Measurements from ENCODE around the gene CENPX.
A peak's percentile ranks its signal among the peaks of the same experiment; 100 is the strongest.

The CENPX gene

GRCh38 chr17:82055023-82055964, 32.6 kb upstream of the CENPX start:
- DNase-seq, result no peak

GRCh38 chr17:82054351-82055022, 31.8 kb upstream of the CENPX start:
- no peak for DNase-seq

- no peak for DNase-seq
These were observed 31.0 kb upstream of the CENPX start for GRCh38 chr17:82053556-82054263.

GRCh38 chr17:82053130-82053529, 30.5 kb upstream of the CENPX start:
- DNase-seq, result no peak

- no peak for DNase-seq
These were observed 30.0 kb upstream of the CENPX start for GRCh38 chr17:82052638-82053059.

- DNase-seq, result peak; percentile 88
These were observed 29.3 kb upstream of the CENPX start, which contains the start of the genes GPS1 and RFNG for GRCh38 chr17:82051776-82052637. GPS1 (plus strand) TSS chr17:82051898; CDS start chr17:82051932, 34 bp downstream. RFNG (minus strand) TSS chr17:82051811; CDS start chr17:82051766, 45 bp downstream.

- DNase-seq, result no peak
These were observed 28.3 kb upstream of the CENPX start for GRCh38 chr17:82050761-82051641.

GRCh38 chr17:82050152-82050760, 27.6 kb upstream of the CENPX start:
- no peak for DNase-seq

- no peak for DNase-seq
These were observed 26.9 kb upstream of the CENPX start for GRCh38 chr17:82049521-82049971.

GRCh38 chr17:82049106-82049505, 26.4 kb upstream of the CENPX start:
- DNase-seq, result no peak

GRCh38 chr17:82048571-82048971, 25.9 kb upstream of the CENPX start:
- no peak for DNase-seq

- no peak for DNase-seq
These were observed 25.4 kb upstream of the CENPX start for GRCh38 chr17:82047914-82048570.

- DNase-seq, result no peak
These were observed 24.7 kb upstream of the CENPX start for GRCh38 chr17:82047379-82047778.

- DNase-seq, result no peak
These were observed 24.2 kb upstream of the CENPX start for GRCh38 chr17:82046903-82047302.

GRCh38 chr17:82045936-82046484, 23.3 kb upstream of the CENPX start:
- DNase-seq, result no peak

- DNase-seq, result no peak
These were observed 20.8 kb upstream of the CENPX start for GRCh38 chr17:82043507-82043906.

- no peak for DNase-seq
These were observed 20.0 kb upstream of the CENPX start for GRCh38 chr17:82042649-82043048.

GRCh38 chr17:82041144-82041814, 18.6 kb upstream of the CENPX start:
- DNase-seq, result no peak

GRCh38 chr17:82039695-82040299, 17.1 kb upstream of the CENPX start:
- DNase-seq, result no peak

Data from stimulated activated CD4-positive, alpha-beta T cell treated with anti-CD3 and anti-CD28 coated beads, Interleukin-12 subunit alpha, Interleukin-12 subunit beta, amount 100 ng/mL, for 4 hours (primary cell).